Measurements from ENCODE around the gene DYNLT2.

The DYNLT2 gene

DNA sequence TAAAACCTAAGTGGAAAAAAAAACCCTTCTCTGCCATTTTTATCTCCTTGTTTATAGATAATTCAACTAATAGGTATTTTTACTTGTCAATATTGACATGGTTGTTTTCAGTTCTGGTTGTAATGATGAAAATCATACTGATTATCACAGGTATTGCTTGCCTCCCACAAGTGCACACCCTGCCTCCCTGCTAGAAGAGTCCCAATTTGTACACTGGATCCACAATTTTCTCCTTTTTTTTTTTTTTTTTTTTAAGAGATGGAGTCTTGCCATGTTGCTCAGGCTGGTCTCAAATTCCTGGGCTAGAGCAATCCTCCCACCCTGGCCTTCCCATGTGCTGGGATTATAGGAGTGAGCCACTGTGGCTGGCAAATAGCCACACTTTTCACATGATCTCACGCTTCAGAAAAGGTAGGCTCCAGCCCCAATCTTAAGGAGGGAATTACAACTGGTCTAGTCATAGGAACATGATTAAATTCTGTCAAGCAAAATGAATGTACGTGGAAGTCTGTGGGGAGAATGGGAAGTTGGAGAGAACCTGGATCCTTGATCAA lies 12.3 kb downstream of the DYNLT2 start:
- no peak overlapping the region for H3K4me3 ChIP-seq (ENCODE audit: low read depth, low read length)

DNA sequence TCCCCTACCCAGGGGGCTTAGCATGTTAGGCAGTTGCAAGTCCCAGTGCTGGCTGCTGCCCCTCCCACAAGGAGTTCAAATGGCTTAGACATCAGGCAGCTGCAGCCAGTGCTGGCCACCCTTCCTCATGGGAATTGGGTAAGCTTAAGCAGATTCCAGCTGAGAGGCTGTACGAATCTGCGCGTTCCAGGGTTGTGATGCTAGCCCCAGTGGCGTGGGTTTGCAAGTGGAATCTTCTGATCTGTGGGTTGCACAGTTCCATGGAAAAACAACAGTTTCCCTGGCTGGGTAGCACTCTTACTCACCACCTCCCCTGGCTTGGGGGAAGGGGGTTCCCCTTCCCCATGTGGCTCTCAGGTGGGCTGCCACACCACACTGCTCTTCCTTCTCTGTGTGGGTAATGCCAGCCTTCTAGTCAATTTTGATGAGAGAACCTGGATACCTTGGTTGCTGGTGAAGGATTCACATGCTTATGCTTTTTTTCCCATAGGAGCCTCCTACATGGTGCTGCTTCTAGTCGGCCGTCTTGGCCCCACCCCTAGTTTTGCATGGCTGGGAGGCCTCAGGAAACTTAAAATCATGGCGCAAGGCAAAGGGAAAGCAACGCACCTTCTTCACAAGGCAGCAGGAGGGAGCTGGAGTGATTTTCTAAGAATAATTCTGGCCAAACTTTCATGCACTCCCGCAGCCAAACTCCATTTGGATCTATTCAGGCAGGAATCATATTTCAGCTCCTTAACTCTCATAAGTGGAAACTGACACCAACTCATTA lies 13.0 kb downstream of the DYNLT2 start:
- no peak overlapping the region for H3K4me3 ChIP-seq (ENCODE audit: low read depth, low read length)

DNA sequence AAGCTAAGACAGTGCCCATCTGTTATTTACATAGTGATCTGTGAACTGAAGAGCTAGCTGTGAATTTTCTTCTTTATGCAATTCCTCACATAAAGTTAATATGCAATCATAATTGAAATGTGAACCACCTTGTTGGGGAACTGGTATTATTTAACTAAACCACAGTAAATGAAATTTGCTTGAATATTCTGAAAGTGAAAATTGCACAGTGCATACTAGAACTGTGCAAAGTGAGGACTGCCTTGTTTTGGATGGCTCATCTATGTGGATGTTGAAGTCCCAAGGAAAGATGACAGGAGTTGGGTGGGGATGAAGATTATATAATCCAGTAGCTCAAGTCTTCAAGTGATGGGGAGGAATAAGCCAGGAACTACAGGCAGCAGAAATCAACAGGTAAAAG lies 21.4 kb downstream of the DYNLT2 start:
- no peak overlapping the region for H3K4me3 ChIP-seq (ENCODE audit: low read depth, low read length)

DNA sequence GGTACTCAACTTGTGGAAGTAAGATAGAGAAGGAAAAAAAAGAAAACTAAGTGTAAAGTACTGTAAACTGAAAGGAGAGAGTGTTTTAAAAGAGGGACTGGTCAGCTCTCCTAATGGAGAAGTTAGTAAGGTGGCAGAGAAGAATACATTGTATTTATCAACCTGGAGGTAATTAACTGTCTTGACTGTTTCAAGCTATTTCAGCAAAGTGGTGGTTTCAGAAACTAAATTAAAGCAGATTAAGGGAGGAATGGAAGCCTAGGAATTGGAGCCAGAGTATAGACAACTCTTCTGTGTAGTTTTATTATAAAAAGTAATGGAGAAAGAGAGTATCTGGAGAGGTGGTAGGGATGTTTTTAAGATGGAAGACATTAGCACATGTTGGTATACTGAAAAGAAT lies 24.4 kb downstream of the DYNLT2 start:
- no peak overlapping the region for H3K4me3 ChIP-seq (ENCODE audit: low read depth, low read length)

DNA sequence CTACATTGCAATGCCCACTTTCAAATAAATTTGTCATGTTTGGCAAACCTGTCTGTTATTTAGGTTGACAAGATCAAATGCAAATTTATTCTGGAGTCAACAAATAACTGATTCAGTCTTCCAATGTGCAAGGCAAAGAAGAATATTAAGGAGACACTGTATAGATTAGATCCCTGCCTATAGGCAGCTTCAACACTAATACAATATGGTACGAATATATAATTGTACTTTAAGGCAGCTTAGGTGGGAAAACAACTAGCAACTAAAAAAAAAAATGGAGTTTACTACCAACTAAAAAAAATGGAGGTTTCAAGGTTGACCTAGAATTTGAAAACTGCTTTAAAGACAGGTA lies 25.3 kb downstream of the DYNLT2 start:
- no peak overlapping the region for H3K4me3 ChIP-seq (ENCODE audit: low read depth, low read length)

DNA sequence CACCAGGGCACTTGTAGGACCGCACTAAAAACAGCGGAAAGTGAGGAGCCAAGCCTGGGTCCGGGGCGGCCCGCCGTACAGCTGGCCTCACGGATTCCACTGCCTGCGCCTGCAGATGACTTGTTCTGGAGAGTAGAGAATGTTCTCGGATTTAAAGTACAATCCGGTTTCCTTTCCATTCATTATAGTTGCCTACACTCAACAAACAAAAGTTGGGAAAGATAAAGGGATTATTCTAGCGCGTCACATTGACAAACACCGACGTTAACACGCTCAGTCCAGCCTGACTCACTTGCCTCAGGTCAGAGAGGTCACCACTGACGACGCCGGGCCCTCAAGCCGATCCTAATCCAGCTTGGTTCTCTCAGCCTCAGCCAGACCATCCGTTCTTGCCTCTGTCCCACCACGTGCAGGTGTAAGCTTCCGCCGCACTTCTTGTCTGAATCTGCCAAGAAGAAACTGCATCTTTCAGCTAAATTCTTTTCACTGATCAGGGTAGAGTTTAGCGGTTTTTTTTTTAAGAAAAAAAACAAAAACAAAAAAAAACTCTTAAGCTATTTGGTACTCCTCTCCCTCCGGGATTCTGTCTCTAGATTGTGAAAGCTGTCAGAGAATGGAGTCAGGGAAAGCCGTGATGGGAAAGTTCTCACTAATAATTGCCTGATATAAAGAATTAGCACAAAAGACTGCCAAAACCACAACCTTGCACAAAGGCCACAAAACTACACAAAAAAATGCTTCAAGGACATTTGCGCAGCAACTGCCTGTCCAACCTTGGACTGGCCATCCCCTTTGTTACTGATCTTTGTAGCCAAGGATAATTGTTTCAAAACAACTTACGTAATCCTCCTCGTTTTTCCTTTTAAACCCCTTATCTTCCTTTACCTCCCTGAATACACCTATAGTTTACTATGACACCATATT lies 26.0 kb downstream of the DYNLT2 start:
- peak overlapping the region; percentile 78 for H3K4me3 ChIP-seq (ENCODE audit: low read depth, low read length)

DNA sequence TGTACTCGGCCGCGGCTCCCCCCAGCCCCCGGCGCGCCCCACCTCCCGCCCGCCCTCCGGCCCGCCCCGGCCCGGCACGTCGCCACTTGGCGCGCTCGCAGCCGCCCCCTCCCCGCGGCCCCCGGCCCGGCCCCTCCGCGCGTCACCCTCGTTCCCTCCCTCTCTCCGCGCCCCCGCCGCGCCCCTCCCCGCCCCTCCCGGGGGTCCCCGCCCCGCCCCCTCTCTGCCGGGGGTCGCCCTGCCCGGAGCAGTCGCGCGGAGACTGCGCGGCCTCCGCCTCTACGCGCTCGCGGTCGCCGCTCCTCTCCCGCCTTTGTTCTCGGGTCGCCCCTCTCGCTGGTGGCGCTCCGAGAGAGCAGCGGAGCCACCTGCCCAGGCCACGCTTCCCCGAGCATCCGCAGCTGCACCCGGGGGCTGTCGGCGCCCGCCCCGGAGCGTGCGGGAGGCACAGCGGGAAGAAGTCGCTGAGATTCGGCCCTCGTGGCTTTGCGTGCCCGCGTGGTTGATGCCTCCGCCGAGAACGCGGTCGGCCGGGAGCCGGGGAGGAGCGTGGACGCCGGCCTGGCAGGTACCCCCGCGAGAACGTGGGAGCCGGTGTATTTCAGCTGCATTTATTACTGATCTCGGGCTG lies 26.8 kb downstream of the DYNLT2 start, which contains the start of gene PHF10:
Gene PHF10 (minus strand): TSS at position 7 of the 631 bp plus-strand sequence. CDS start 569 bp downstream, outside the sequence.
- peak within 1 kb of the TSS; percentile 78 for H3K4me3 ChIP-seq (ENCODE audit: low read depth, low read length)

DNA sequence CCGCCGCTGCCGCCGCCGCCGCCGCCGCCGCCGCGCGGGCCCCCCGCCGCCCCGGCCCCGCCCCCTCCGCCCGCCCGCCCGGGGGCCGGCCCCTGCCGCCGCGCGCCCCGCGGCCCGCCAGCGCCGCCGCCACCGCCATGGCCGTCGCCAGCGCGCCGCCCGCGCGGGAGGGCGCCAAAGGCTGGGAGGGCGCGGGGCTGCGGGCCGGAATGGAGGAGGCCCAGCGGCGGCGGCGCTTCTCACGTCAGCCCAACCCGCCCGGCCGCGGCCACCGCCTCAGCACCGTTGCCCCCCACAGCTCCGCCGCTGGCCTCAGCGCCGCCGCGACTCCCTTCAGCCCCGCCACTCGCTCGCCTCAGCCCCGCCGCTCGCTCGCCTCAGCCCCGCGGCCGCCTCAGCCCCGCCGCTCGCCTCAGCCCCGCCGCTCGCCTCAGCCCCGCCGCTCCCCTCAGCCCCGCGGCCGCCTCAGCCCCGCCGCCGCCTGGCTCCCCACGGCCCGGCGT lies 27.3 kb downstream of the DYNLT2 start:
- H3K4me3 ChIP-seq (ENCODE audit: low read depth, low read length) = peak overlapping the region; percentile 40

DNA sequence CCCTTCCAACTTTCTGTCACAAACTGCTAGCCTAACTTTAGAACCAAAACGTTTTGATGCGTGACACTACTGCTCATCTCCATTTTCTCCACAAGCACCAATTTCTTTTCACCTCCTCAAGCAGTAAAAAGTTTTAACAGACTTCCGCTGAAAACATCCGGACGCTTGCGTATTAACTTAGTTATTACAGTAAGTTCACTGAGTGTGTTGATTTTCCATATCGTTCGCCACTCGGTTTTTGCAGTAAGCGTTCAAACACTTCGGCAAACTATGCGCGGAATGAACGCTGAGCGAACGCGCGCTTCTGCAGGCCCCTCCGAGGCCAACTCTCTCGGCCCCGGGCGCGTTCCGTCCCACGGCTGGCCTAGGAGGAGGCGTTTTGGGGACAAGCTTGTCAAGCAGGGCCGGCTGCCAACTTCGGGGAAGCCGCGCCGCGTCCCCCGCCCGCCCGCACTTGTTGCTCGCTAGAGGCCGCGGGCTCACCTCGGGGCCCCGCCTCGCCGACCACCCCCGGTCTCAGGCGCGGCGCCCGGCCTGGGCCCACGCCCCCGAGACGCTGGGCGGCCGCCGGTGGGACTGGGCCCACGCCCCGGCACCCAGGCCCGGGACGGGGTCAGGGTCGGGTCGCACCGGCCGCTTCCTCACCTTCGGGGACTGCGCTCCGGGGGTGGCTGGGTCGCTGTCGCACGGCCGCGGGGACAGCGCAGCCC lies 28.0 kb downstream of the DYNLT2 start:
- H3K4me3 ChIP-seq (ENCODE audit: low read depth, low read length) = peak overlapping the region; percentile 70

DNA sequence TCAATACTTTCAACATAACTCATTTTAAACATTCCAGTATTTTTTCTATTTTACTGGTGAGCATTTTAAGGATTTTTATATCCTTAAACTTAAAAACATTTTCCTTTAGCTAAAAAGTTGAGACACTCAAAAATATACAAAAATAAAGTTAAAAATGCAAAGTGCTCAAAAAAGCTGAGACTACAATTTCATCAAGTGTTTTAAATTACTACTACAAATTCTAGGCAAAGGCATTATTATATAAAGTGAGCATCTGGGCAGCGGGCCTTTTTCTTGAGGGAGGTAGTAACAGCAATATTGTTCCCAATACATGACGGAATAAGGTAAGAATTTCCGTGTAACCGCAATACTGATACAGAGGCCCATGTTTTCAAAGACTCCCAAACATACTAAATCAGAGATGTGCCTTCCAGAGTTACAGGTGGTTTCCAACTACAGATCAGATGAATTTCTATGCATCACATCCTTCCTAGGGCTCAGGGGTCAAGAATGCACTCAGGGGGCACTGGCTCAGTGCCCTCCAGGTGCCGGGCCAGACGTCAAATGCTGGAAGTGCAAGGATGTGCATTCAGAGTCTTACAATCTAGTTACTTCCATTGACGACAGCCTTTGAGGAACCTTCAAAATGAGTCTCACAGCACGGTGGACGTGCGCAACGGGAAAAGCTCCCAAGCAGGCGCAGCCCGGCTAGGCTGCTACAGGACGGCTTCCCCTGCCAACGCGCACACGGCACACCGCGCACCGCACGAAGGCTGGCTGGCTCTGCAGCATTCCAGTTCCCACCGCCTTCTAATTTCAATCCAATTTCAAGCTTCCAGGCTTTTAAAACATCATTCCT lies 28.8 kb downstream of the DYNLT2 start:
- H3K4me3 ChIP-seq (ENCODE audit: low read depth, low read length) = peak overlapping the region; percentile 70

DNA sequence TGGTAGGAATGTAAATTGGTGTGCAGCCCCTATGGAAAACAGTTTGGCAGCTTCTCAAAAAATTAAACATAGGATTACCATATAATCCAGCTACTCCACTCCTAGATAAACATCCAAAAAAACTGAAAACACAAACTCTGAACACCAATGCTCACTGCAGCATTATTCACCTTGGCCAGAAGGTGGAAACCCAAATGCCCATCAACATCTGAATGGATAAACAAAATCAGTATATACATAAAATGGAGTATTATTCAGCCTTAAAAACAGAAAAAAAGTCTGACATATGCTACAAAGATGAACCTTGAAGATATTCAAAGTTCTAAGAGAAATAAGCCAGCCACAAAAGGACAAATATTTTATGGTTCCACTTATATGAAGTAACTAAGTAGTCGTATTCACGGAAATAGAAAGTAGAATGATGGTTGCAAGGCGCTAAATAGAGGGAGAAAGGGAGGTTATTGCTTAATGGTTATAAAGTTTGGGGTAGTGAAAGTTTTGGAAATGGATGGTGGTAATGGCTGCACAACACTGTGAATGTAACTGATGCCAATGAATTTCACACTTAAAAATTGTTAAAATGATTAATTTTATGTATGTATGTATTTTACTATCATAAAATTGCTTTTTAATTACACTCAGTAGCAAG lies 31.0 kb downstream of the DYNLT2 start:
- no peak overlapping the region for H3K4me3 ChIP-seq (ENCODE audit: low read depth, low read length)

DNA sequence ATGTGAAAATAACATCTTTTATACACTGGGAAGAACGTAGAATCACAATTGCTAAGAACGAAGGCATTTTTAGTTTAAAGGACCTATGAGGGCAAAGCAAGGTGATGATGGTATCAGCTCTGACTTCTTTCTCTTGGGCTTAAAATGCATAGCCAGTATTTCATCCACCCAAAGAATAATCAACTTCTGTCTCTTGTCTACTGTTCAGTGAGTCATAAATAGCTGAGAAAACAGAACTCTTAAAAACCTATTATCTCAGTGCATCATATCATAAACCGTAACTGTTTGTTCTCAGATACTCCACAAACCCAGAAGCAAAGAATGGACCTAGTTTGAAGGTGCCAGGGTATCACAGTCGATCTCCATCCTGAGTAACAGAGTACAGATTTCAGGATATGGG lies 32.3 kb downstream of the DYNLT2 start:
- H3K4me3 ChIP-seq (ENCODE audit: low read depth, low read length) = no peak overlapping the region

DNA sequence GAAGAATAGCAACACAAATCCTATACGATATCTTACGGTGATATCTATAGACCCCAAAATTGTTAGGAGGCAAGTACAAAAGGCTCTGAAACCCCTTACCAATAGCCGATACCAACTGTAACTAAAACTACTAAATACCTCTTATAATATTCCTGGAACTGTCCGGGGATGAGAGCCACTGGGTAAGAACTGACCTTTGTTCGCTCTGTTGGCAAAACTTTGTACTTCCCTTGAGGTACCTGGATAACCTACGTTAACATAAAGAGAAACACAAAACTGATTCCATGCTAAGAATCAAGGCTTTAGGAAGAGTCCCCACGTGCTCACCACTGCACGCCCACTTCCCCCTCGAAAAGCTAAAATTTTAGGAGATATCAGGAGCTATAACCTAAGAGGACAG lies 36.8 kb downstream of the DYNLT2 start:
- H3K4me3 ChIP-seq (ENCODE audit: low read depth, low read length) = no peak overlapping the region

DNA sequence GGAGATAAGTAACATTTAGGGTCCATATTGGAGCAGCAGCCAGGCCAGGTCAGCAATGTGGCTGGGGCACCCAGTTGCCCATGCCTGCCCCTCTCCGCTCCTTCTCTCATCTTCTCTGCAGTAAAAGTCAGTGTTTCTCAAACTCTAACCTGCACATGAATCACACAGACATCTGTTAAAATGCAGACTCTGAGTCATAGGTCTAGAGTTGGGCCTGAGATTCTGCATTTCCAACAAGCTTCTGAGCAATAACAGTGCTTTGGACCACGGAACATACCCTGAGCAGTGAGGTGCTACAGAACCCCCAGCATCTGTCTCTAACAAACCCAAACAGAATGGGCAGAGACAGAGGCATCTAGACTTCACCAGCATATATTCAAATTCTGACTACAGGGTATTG lies 37.2 kb downstream of the DYNLT2 start:
- H3K4me3 ChIP-seq (ENCODE audit: low read depth, low read length) = no peak overlapping the region

DNA sequence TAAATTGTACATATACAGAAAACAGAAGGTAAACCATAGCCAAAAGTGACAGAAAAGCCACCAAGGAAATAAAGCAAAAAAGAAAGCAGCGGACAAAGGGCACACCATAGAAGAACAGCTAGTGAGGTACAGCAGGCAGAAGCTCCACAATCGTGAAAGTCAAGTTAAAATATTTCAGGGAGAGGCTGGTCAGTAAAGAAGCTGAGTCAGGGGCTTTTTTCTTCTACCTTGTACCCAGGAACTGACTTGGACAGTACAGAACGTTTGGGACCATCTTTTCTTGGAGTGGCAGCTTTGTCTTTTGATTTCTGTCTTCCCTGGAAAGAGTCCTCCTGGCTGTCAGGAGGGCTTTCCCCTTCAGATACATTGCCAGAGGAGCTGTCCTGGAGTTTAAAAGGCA lies 41.4 kb downstream of the DYNLT2 start:
- no peak overlapping the region for H3K4me3 ChIP-seq (ENCODE audit: low read depth, low read length)

DNA sequence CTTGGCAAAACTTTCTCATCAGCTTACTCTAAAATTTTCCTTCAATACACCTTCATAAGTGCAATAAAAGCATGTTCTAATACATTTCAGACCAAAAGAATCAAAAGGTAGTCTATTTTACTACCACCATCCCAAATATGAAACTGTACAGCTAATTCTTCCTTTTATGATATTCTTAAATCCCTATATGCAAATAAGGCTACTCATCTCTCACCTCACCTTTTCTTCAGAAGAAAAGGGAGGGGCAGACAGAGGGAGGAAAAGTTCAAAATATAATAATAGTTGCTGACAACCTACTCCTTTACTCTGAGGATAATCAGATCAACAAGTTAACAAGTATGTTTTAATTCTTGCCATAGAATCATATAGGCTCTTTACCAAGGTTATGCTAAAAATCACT lies 42.1 kb downstream of the DYNLT2 start:
- H3K4me3 ChIP-seq (ENCODE audit: low read depth, low read length) = no peak overlapping the region

DNA sequence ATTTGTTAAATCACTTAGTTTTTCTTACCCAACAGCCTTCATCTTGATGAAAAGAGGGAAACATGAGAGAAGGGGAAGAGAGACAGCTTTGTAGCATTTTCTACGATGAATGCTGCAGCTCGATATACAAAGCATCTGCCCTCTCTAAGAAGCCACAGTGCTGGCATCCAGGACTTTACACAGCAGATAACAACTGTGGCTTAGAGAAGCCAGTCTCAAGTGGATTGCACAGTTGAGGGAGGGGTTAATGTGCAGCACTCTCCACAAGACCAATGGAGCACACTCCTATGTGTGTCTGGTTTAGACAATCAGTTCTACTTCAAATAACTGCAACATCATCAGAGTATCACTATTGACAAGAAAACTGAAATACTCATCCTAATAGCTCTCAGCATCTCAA lies 43.6 kb downstream of the DYNLT2 start:
- H3K4me3 ChIP-seq (ENCODE audit: low read depth, low read length) = no peak overlapping the region

DNA sequence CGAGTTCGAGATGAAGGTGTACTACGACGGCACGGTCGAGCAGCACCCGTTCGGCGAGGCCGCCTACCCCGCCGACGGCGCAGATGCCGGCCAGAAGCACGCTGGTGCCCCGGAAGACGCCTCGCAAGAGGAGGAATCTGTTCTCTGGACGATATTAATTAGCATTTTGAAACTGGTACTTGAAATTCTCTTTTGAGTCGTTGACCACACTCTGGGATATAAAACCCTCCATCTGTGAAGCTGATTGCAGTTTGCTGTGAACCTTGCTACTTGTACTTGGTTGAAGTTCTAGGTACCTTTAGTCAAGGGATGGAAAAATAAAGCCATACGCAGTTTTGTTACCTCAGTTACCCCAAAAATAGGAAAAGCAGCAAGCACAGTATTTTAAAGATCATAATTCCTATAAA lies 48.5 kb downstream of the DYNLT2 start:
- peak overlapping the region; percentile 97 for H3K4me3 ChIP-seq (ENCODE audit: low read depth, low read length)
